GM19240 (cell line): ENCODE data around the gene PEDS1.
"Not testable (repeated sequence)": the region's sequence is repeated elsewhere in the genome, so short reads cannot be mapped to it uniquely, and the experiment has no call there.

Experiments used
- DNase-seq: peaks from one replicate; pipeline ENCODE4 v3.0.0; 2011; ENCODE audit warnings: low spot score; ENCODE audit not compliant: insufficient read length

PEDS1 gene

DNA sequence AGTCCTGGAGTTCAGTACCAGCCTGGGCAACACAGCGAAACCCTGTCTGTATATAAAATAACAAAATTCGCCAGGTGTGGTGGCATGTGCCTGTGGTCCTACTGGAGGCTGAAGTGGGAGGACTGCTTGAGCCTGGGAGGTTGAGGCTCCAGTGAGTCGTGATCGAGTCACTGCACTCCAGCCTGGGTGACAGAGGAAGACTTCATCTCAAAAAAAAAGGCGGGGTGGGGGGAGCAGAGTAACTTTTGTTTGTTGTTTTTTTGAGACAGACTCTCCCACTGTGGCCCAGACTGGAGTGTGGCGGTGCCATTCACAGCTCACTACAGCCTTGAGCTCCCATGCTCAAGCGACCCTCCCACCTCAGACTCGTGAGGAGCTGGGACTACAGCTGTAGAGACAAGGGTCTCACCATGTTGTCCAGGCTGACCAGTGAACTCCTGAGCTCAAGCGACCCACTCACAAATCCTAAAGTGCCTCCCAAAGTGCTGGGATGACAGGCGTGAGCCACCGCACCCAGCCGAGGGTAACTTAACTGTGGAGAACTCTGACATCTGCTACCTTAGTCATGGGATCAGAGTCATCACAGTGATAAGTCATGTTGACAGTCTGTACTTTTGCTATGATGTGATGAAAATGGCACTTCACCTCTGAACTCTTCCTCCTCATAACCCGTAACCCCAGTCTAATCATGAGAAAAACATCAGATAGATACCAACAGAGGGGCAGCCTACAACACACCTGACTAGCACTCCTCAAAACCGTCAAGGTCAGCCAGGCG, 16.5 kb downstream of the PEDS1 start:
- no peak for DNase-seq

DNA sequence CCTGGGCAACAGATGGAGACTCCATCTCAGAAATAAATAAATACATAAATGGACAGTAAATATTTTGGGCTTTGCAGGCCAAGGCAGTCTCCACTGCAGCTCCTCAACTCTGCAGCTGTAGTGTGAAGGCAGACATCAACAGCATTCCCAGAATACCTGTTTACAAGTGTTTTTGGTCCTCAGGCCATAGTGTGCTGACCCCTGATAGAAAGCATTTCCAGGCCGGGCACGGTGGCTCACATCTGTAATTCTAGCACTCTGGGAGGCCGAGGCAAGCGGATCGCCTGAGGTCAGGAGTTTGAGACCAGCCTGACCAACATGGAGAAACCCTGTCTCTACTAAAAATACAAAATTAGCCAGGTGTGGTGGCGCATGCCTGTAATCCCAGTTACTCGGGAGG, 18.4 kb downstream of the PEDS1 start:
- DNase-seq, result not testable (repeated sequence)

DNA sequence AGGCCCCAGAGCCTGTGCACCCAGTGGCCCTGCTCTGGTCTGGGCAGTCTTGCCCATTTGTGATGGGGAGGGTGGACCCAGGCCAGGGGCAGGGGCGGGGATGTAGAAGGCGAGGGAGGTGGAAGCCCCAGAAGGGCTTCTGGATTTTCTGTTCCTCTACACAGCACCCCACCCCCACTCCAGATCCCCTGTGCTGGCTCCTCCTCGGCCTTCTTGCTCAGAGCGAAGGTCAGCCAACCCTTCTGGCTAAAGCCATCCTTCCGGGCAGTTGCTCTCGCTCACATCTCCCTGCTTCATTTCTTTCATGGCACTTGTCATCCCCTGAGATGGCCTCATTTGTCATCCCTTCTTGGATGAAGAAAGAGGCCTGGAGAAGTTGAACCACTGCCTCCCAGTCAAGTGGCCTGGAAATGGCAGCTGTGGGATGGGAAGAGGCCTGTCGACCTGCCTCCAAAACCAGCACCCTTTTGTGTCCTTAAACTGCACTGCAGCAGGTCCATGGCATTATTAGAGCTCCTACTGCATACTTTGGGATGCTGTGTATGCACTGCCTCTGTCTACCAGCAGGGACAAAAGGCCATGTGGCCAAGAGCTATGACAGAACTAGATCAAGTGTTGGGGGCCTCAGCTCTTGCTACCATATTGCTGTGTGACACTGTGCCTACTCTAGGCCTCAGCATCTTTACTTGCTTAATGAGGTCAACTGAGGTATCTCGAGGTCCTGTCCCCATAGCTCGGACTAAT, 19.9 kb downstream of the PEDS1 start:
- DNase-seq, result no peak

DNA sequence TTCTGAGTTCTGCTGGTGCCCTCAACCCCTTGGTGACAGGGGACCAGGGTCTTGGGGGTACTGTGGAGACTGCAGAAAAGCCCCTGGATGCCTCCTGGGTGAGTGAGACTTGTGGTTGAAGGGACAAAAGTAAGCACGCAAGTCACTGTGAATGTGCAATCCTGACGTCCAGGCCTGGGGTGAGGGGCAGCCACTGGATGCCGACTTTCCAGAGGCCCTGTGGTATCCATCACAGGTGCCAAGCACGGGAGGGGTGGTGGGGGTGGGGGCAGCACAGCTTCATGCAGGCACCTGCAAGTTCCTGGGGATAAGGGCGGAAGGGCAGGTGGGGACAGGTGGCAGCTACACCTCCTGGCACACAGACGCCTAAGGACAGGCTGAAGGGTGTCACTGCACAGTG, 20.5 kb downstream of the PEDS1 start:
- no peak for DNase-seq

DNA sequence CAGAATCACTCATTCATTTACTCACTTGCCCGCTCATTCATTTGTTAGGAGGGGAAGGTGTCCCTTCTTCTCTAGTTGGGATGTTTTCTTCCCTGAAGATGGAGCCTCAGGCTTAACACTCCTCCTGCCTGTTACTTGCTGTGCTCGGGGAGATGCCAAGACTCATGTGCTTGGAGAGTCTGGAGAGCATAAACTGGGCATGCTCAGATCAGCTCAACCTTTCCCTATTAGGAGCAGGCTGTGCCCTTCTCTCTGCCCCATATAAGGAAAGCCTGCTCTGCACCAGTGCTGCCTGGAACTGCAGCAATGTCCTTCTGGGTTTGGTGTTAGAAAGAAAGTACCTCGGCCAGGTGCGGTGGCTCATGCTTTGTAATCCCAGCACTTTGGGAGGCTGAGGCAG, 22.5 kb downstream of the PEDS1 start:
- DNase-seq, result no peak

DNA sequence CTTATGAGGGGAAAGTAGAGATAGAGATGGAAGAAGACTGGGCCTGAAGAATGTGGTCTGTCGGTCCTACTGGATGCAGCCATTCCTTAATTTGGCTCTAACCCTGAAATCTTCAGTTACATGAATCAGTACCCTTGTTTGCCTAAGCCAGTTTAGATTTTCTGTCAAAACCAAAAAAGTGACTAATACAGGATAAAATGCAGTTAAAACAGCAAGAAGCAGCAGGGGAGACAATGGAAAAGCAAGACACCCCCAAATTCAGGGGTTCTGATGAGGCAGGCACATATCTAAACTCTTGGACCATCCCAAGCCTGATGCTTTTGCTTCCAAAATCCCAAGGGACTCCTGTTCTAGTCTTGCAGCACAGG, 23.2 kb downstream of the PEDS1 start:
- no peak for DNase-seq

DNA sequence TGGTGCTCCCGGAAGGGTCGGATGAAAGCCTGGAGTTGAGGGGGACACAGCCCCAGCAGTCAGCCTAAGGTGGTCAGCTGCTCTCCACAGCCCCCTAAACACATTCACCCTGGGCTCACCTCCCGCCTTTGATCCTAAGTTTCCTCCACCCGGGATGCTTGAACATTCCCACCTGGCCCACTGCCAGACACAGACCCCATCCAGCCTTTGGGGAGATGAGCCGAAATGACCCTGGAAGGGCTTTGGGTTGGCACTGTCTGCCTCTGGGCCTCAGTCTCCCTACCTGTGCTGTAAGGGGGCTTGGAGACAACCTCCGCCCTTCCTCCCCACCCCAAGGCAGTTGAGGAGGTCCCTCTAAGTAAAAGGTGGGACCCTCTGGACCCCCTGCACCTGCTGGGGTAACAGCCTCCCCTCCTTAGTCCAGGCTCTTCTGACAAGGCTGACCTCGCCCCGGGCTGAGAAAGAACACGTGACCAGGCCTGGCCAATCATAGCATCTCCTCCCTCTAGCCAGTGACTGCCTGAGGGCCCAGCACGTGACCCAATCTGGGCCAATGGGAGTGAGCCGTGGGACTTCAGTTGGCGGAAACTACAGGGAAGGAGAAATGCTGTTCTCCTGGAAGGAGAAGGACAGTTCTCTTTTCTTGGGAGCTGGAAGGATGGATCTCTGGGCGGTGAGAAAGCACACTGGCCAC, 23.7 kb downstream of the PEDS1 start:
- DNase-seq, result no peak

DNA sequence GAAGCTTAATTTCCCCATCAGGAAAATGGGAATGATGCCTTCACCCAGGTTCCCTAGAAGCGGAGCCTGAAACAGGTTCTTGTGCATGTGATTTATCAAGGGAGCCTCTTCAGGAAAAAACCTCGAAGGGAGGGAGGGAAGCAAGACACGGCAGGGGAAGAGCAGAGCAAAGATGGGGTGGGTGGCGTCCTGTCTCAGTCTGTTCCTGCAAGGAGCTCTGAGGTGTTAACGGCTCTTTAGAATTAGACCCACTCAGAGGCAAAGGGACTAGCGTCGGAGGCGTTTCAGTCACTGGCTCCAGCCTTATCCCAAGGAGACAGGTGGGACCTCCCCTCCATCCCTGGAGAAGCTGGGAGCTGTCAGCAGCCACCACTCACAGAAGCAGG, 25.0 kb downstream of the PEDS1 start:
- no peak for DNase-seq

DNA sequence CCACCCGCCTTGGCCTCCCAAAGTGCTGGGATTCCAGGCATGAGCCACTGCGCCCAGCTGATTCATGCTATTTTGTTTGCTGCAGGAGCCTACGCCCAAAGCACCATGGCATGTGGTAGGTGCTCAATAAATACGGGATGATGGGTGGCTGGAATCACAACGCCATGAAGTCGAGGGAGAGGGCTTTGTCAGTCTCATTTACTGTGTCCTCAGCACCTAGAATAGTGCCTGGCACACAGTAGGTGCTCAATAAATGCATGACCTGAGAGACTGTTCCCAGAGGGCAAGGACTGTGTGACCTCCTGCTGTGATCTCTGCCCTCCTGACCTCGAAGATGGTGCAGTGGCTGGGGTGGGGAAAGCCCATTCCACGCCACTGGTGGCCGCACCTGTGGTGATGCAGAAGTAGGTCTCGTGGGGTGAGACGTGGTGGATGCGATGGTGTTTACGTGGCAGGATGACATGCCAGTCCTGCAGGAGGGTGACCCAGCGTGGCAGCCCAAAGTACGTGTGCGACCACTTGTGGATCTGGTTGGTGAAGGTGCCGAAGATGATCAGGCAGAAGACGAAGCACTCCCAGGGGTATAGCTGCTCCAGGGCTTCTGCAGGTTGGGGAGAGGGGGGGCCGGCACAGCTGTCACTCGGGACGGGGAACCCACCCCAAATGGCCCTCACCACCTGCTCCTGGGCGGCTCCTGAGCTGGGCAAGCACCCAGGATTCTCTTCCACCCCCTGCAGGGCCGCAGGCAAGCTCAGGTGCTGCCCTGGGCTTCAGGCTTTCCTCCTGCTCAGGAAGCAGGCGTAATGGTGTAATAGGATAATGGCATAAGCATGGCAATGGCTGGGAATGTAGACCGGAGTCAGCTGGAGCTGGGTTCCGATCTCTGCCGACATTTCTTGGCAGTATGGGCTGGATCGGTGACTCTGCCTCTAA, 25.7 kb downstream of the PEDS1 start:
- no peak for DNase-seq

DNA sequence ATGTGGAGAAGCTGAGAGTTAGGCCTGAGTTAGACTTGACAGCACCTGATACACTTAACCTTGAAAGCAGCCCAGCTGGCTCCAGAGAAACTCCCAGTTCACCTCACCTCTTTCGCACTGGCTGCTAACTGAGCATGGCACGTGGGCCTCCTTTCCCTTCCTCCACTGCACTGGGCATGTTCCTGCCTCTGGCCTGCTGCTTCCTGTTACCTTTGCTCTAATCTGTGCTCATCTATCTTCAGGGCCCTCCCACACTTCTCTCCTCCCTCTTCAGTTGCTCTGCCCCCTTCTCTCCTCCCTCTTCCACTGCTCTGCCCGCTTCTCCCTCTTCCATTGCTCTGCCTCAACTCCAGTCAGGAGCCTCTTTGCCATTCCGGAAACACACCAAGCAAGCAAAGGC, 26.9 kb downstream of the PEDS1 start:
- no peak for DNase-seq

DNA sequence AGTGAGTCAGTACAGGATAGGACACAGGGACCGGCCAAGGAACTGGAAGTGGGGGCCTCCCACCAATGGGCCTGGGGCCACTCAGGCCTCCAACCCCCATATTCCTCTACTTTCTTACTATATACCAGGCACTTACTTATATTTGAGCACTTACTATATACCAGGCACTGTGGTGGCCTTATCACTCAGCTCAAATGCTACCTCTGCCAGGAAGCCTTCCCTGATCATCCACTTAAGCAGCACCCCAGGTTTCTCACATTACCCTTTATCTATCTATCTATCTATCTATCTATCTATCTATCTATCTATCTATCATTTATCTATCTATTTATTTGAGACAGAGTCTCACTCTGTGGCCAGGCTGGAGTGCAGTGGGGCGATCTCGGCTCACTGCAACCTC, 28.2 kb downstream of the PEDS1 start:
- no peak for DNase-seq

DNA sequence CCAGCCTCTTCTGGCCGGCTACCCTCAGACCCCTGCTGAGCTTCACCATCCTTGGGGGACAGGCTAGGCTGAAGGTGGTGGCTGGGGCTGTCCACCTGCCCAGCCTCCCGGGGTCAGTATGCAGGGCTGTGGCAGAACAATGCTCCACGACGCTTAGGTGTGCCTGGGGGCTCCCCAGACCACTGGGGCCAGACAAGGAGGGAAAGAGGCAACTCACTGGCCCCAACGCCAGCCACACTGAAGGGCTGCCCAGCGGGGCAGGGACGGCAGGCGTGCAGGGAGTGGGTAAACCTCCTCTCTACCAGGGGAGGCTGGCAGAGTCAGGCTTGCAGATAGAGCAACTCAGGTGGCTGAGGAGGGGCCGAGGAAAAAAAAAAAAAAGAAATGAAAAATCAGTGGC, 29.0 kb downstream of the PEDS1 start:
- no peak for DNase-seq

DNA sequence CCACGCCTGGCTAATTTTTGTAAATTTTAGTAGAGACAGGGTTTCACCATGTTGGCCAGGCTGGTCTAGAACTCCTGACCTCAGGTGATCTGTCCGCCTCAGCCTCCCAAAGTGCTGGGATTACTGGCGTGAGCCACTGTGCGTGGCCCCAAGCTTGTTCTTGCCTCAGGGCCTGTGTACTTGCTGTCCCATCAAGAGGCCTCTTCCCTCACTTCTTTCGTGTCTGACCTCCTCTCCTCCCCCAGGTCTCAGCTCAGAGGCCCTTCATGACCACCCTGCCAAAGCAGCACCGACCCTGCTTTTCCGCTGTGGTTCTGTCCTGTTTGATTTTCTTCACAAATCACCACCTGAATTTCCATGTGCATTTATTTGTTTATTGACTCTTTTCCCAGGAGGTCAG, 30.1 kb downstream of the PEDS1 start:
- DNase-seq, result no peak

DNA sequence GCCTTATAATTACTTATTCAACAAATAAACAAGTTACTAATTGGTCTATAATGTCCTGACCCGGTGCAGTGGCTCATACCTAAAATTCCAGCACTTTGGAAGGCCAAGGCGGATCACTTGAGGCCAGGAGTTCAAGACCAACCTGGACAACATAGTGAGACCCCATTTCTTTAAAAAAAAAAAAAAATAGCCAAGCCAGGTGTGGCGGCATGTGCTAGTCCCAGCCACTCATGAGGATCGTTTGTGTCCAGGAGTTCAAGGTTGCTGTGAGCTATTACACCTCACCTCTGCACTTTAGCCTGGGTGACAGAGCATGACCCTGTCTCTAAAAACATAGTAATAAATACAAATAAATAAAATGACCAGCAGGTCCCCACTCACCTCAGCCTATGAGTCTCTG, 30.8 kb downstream of the PEDS1 start:
- DNase-seq, result no peak

DNA sequence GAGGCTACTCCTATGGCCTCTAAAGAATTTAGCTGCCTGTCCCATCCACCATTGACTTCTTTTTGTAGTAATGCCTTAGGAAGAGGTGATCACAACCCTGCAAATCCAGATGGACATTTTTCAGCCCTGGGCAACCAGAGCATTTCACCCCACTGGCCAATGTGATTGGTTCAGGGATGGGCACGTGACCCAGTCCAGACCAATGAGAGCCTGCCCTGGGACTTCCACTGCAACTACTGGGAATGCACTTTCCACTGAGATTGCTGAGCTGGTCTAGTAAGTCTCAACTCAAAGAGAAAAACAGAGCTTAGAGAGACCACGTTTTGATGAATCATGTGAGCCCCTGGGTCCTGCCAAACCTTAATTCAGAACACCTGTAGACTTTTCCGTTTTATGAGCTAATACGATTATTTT, 31.7 kb downstream of the PEDS1 start:
- DNase-seq, result no peak

DNA sequence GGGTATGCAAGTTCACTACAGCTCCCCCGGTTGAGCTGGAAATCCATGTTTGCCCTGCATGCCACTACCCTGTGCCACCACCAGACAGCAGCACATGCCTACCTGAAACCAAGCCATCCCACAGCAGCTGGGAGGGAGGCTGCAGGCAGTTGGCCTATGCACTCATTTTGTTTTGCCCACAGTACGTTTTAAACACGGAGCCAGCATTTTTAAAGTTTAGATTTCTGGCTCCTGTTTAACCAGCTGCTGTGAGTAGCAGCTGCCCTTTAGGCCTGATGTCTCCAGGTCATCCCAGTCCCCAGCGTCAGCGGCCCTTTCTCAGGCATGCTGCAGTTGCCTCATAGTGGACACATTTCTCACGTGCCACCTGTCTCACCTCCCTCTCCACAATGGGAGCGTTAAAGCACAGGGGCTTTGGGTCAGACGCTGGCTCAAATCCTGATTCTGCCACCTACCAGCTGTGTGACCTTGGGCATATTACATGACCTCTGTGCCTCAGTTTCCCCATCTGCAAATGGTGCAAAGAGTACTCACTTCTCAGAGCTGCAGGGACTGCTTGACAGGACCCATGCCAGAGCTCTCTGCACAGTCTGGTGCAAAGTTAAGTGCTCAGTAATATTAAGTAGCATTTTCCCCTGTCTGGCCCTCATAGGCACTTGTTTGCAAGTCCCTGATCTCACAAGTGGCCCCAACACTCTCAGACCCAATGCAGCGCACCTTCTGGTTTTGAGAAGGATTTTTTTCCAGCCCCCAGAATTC, 32.4 kb downstream of the PEDS1 start:
- no peak for DNase-seq

DNA sequence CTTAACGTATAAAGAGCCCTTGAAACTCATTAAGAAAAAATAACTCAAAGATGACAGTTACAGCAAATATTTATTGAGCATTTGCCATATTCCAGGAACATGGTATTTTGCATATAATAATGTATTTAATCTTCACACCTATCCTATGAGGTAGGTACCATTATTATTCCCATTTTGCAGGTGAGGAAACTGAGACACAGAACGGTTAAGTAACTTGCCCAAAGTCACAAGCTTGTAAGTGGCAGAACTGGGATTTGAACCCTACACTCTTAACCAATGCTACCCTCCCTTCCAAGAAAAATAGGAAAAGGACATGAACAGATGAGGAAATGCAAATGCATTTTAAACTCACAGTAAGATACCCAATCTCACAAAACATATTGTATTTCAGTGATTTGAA, 35.3 kb downstream of the PEDS1 start:
- DNase-seq, result no peak

DNA sequence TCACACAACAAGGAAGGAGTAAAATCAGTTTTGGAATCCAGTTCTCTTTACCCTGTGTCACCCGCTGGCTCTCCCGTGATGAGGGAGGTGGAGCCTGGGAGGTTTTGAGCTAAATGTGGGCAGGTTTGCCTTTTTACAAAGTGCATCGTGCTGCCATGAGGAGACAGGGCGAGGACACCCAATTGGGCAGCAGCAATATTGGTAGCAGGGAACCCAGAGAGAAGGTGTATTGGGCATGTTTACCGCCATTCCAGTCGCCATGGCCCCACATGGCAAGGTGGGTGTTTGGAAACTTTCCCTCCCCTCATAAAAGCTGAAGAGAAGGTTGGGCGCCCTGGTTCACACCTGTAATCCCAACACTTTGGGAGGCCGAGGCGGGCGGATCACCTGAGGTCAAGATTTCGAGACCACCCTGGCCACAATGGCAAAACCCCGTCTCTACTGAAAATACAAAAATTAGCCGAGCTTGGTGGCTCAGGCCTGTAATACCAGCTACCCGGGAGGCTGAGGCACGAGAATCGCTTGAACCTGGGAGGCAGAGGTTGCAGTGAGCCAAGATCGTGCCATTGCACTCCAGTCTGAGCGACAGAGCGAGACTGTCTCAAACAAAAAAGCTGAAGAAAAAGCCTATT, 37.0 kb downstream of the PEDS1 start:
- DNase-seq, result no peak

DNA sequence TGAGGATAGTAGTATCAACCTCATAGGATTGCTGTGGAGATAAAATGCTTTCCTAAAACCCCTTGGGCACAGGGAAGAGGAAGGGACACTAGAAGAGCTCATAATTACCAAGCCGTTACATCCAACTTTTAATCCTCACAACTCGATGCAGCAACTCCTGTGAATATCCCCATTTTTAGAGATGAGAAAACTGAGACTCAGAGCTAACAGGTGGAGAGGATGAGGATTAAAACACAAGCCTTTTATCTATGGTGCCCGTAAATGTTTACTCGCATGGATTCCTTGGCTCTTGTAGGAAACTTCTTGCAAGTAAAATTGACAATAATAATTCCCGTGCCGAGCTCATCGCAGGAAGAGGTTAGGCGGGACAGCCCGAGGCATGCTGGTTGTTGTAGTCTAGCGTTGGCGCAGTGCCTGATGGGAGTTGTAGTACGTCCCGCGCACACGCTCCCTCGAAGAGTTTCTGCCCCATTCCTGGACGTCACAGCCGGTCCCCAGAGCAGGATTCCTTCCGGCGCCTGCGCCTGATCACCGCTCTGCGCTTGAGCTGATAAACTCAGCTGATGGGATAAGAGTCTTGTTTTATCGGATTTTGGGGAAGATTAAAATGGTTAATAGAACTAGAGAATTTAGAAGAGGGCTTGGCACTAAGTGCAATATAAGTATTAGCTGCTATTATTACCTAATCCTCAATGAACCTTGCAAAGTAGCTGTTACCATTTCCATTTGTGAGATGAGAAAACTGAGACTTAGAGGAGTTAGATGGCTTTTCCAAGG, 37.7 kb downstream of the PEDS1 start:
- peak; percentile 90 for DNase-seq
